Astrocyte of the spinal cord (primary cell): ENCODE data around the gene TIAM1.

ENCODE experiments used
- DNase-seq: peaks from one replicate; pipeline ENCODE4 v3.0.0; 2011; ENCODE audit warnings: low read depth, low spot score
- H3K4me3 ChIP-seq: 2 replicates; pipeline ENCODE4 v1.5.1; 2011; ENCODE audit warnings: low read depth, mild to moderate bottlenecking, low read length, moderate library complexity
- CTCF ChIP-seq: IDR thresholded peaks from 2 replicates; pipeline ENCODE4 v1.5.1; 2012; ENCODE audit warnings: low read depth, mild to moderate bottlenecking, low read length, inconsistent platforms
- in situ Hi-C: cut with HindIII; loops from 2 replicates; pipeline ENCODE4 v1.10.0; 2017; ENCODE audit warnings: low sequenced_read_pairs

The TIAM1 gene

DNA sequence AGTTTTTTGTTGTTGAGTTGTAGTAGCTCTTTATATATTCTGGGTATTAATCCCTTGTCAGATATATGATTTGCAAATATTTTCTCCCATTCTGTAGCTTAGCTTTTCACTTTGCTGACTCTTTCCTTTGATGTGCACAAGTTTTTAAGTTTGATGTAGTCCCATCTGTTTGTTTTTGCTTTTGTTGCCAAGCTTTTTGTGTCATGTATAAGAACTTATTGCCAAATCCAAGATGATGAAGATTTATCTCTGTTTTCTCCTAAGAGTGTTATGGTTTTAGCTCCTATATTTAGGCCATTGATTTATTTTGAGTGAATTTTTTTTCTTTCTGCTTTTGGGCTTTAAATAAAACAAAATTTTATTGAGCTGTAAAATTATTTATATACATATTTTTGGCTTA lies 253.7 kb downstream of the TIAM1 start:
- no peak for TF ChIP-seq CTCF
- H3K4me3 ChIP-seq, result no peak overlapping the region
- no peak for DNase-seq
- in situ Hi-C loops, result no loop called here

DNA sequence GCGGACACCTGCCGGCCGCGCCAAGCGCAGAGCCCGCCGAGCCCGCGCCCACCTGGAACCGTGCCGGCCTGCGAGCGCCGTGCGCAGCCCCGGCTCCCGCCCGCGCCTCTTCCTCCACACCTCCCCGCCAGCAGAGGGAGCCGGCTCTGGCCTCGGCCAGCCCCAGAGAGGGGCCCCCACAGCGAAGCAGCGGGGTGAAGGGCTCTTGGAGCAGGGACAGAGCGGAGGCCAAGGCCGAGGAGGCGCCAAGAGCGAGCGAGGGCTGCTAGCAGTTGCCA lies 255.6 kb downstream of the TIAM1 start:
- TF ChIP-seq CTCF, result no peak
- H3K4me3 ChIP-seq, result no peak overlapping the region
- in situ Hi-C loops, result no loop called here
- DNase-seq, result no peak

DNA sequence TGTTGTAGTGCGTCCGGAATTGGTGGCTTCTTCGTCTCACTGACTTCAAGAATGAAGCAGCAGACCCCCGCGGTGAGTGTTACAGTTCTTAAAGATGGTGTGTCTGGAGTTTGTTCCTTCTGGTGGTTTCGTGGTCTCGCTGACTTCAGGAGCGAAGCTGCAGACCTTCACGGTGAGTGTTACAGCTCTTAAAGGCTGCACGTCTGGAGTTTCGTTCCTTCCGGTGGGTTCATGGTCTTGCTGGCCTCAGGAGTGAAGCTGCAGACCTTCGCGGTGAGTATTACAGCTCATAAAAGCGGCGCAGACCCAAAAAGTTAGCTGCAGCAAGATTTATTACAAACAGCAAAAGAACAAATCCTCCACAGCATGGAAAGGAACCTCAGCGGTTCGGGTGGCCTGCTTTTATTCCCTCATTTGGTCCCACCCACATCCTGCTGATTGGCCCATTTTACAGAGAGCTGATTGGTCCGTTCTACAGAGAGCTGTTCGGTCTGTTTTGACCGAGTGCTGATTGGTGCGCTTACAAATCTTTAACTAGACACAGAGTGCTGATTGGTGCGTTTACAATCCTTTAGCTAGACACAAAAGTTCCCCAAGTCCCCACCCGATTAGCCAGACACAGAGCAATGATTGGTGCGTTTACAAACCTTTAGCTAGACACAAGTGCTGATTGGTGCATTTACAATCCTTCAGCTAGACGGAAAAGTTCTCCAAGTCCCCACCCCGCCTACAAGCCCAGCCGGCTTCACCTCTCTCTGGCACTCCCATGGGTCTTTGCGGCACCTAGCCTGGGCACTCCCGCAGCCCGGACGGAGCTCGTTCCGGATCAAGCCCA lies 256.2 kb downstream of the TIAM1 start:
- no peak for DNase-seq
- in situ Hi-C loops, result no loop called here
- H3K4me3 ChIP-seq, result no peak overlapping the region

GRCh38 chr21:31084689-31085088 lies 259.4 kb downstream of the TIAM1 start:
- no peak overlapping the region for H3K4me3 ChIP-seq
- in situ Hi-C loops, result no loop called here
- TF ChIP-seq CTCF, result no peak
- no peak for DNase-seq

More for the DNA sequence above, 256.2 kb downstream of the TIAM1 start:
- no peak for TF ChIP-seq CTCF

DNA sequence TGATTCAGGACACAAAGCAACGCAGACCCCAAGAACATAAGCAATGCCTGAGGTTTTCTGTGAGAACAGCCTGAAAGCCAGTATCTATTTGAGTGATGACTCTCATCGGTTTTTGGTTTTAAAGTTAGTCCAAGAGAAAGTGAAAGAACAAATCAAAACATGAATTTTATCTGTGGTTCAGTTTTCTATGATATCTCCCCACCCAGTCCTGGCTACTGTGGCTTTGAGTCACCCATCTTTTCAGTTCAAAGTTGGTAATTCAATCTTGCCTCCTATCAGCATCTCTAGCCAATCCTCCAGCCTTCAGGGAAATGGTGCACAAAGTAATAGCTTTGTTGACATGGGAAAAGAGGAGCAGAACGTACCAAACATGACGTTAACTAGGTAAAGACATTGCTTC lies 265.3 kb downstream of the TIAM1 start:
- in situ Hi-C loops, result no loop called here
- no peak for TF ChIP-seq CTCF
- H3K4me3 ChIP-seq, result no peak overlapping the region
- no peak for DNase-seq

DNA sequence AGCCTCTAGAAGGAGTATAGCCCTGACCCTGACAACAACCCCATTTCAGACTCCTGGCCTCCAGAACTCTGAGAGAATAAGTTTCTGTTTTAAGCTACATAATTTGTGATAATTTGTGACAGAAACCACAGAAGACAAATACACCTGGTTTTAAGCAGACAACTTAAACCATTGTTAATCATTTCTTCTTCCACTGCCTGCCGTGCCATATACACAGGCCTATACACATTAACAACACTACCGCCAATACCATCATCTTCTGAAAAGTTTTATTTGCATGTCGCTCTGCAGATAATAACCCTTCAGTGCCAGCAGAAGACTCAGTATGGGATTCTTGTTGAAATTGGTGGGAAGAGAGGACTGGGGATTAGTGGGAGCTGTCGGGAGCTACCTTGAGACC lies 265.8 kb downstream of the TIAM1 start:
- H3K4me3 ChIP-seq, result no peak overlapping the region
- DNase-seq, result no peak
- no peak for TF ChIP-seq CTCF
- in situ Hi-C loops, result no loop called here
